ENCODE measurements around the gene CLIC4.

GRCh38 chr1:24721533-24721932, 23.7 kb upstream of the CLIC4 start:
- TF ChIP-seq, protein P1, sequence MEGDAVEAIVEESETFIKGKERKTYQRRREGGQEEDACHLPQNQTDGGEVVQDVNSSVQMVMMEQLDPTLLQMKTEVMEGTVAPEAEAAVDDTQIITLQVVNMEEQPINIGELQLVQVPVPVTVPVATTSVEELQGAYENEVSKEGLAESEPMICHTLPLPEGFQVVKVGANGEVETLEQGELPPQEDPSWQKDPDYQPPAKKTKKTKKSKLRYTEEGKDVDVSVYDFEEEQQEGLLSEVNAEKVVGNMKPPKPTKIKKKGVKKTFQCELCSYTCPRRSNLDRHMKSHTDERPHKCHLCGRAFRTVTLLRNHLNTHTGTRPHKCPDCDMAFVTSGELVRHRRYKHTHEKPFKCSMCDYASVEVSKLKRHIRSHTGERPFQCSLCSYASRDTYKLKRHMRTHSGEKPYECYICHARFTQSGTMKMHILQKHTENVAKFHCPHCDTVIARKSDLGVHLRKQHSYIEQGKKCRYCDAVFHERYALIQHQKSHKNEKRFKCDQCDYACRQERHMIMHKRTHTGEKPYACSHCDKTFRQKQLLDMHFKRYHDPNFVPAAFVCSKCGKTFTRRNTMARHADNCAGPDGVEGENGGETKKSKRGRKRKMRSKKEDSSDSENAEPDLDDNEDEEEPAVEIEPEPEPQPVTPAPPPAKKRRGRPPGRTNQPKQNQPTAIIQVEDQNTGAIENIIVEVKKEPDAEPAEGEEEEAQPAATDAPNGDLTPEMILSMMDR (IDR thresholded peaks at IDR 0.05) = no peak
- no peak for TF ChIP-seq POLR2A (IDR thresholded peaks at IDR 0.05)
